CD4-positive, alpha-beta T cell treated with Interleukin-4 for 4 hours (primary cell): ENCODE measurements around the gene TRIM37.
"Not testable (repeated sequence)": the region's sequence is repeated elsewhere in the genome, so short reads cannot be mapped to it uniquely, and the experiment has no call there.

Source experiments
- DNase-seq: peaks from one replicate; pipeline ENCODE4 v3.0.0-alpha.2; 2020

Gene TRIM37

GRCh38 chr17:59111539-59111938 is 4.9 kb upstream of the TRIM37 start:
- no peak for DNase-seq

GRCh38 chr17:59110973-59111372 is 4.3 kb upstream of the TRIM37 start:
- no peak for DNase-seq

- DNase-seq = no peak
Observed at GRCh38 chr17:59108400-59109102, 1.9 kb upstream of the TRIM37 start.

- no peak for DNase-seq
Observed at GRCh38 chr17:59107306-59107670, 608 bp upstream of the TRIM37 start.

- peak; percentile 73 for DNase-seq
Observed at GRCh38 chr17:59105852-59106462, 723 bp downstream of the TRIM37 start.

- DNase-seq = no peak
Observed at GRCh38 chr17:59101178-59101577, 5.5 kb downstream of the TRIM37 start.

GRCh38 chr17:59097876-59098275 is 8.8 kb downstream of the TRIM37 start:
- no peak for DNase-seq

GRCh38 chr17:59094861-59095530 is 11.7 kb downstream of the TRIM37 start:
- no peak for DNase-seq

- DNase-seq = no peak
Observed at GRCh38 chr17:59093702-59094231, 12.9 kb downstream of the TRIM37 start.

- no peak for DNase-seq
Observed at GRCh38 chr17:59093145-59093701, 13.5 kb downstream of the TRIM37 start.

GRCh38 chr17:59090593-59090992 is 16.1 kb downstream of the TRIM37 start:
- not testable (repeated sequence) for DNase-seq

GRCh38 chr17:59084154-59084553 is 22.5 kb downstream of the TRIM37 start:
- DNase-seq = no peak

GRCh38 chr17:59074494-59074893 is 32.2 kb downstream of the TRIM37 start:
- no peak for DNase-seq

GRCh38 chr17:59073972-59074371 is 32.7 kb downstream of the TRIM37 start:
- DNase-seq = no peak

- DNase-seq = no peak
Observed at GRCh38 chr17:59069856-59070255, 36.8 kb downstream of the TRIM37 start.

- DNase-seq = no peak
Observed at GRCh38 chr17:59067756-59068155, 38.9 kb downstream of the TRIM37 start.

GRCh38 chr17:59067340-59067739 is 39.3 kb downstream of the TRIM37 start:
- DNase-seq = no peak

- no peak for DNase-seq
Observed at GRCh38 chr17:59062509-59062908, 44.2 kb downstream of the TRIM37 start.

GRCh38 chr17:59056857-59057256 is 49.8 kb downstream of the TRIM37 start:
- no peak for DNase-seq

- no peak for DNase-seq
Observed at GRCh38 chr17:59049798-59050197, 56.9 kb downstream of the TRIM37 start.

- DNase-seq = no peak
Observed at GRCh38 chr17:59047616-59048015, 59.1 kb downstream of the TRIM37 start.

GRCh38 chr17:59046192-59046591 is 60.5 kb downstream of the TRIM37 start:
- DNase-seq = no peak

- DNase-seq = no peak
Observed at GRCh38 chr17:59038734-59039133, 67.9 kb downstream of the TRIM37 start.

GRCh38 chr17:59037960-59038359 is 68.7 kb downstream of the TRIM37 start:
- no peak for DNase-seq
